HepG2 (cell line): ENCODE results near the gene ARG2. TPM values are rescaled to one million over a fixed set of nuclear protein-coding genes. Genes with fewer than 3 reads are reported as not detected.

Source experiments
- CEBPG ChIP-seq: IDR thresholded peaks from 2 replicates; pipeline ENCODE4 v1.6.1; 2016
- CERS6 ChIP-seq: sonication (generic); formaldehyde crosslinking; IDR thresholded peaks from 2 replicates; pipeline ENCODE4 v1.5.0; 2020; ENCODE audit warnings: missing genetic modification reagents
- EEA1 ChIP-seq: sonication (generic); formaldehyde crosslinking; IDR thresholded peaks from 2 replicates; pipeline ENCODE4 v1.5.1; 2020; ENCODE audit warnings: mild to moderate bottlenecking, missing genetic modification reagents, borderline replicate concordance
- MYNN ChIP-seq: sonication (generic); formaldehyde crosslinking; IDR thresholded peaks from 2 replicates; pipeline ENCODE4 v1.4.0; 2020; ENCODE audit warnings: mild to moderate bottlenecking, low read depth, missing genetic modification reagents
- PHB2 ChIP-seq: fragments of 450-650 bp; IDR thresholded peaks from 2 replicates; pipeline ENCODE4 v1.6.1; 2018; ENCODE audit not compliant: partially characterized antibody
- POLR2AphosphoS2 ChIP-seq: IDR thresholded peaks from 2 replicates; pipeline ENCODE4 v1.6.1; 2011; ENCODE audit warnings: low read depth, low read length, improper control_type of control experiment
- PRDM15 ChIP-seq: sonication (generic); formaldehyde crosslinking; IDR thresholded peaks from 2 replicates; pipeline ENCODE4 v1.4.0; 2020; ENCODE audit warnings: missing genetic modification reagents
- RFXANK ChIP-seq: IDR thresholded peaks from 2 replicates; pipeline ENCODE4 v1.6.1; 2016
- SMAD9 ChIP-seq: sonication (generic); formaldehyde crosslinking; IDR thresholded peaks from 2 replicates; pipeline ENCODE4 v1.5.1; 2020; ENCODE audit warnings: mild to moderate bottlenecking, missing genetic modification reagents
- SNRNP70 ChIP-seq: fragments of 200-400 bp; formaldehyde crosslinking; IDR thresholded peaks from 2 replicates; pipeline ENCODE4 v1.6.1; 2017; ENCODE audit warnings: mild to moderate bottlenecking, low read depth, low read length, moderate library complexity
- SP4 ChIP-seq: sonication (generic); formaldehyde crosslinking; IDR thresholded peaks from 2 replicates; pipeline ENCODE4 v1.8.1; 2023; ENCODE audit warnings: mild to moderate bottlenecking, missing genetic modification reagents
- TCF12 ChIP-seq, 2 experiments: fragments of 450-650 bp in 1 of 2; sonication (generic) in 1 of 2; formaldehyde crosslinking in 1 of 2; IDR thresholded peaks; 2 replicates each; pipeline versions ENCODE4 v1.6.1 to v1.8.0; 2017 to 2022; ENCODE audit warnings: antibody characterized with exemption in 1 of 2, mild to moderate bottlenecking in 1 of 2, missing genetic modification reagents in 1 of 2, moderate library complexity in 1 of 2
- ZFP82 ChIP-seq: sonication (generic); formaldehyde crosslinking; IDR thresholded peaks from 2 replicates; pipeline ENCODE4 v1.5.1; 2020; ENCODE audit warnings: mild to moderate bottlenecking, missing genetic modification reagents, borderline replicate concordance
- ZNF234 ChIP-seq: sonication (generic); formaldehyde crosslinking; conservative IDR thresholded peaks from 2 replicates; pipeline ENCODE4 v1.5.1; 2020; ENCODE audit warnings: mild to moderate bottlenecking, missing genetic modification reagents
- ZNF318 ChIP-seq: sonication (generic); formaldehyde crosslinking; IDR thresholded peaks from 2 replicates; pipeline ENCODE4 v1.4.0; 2020; ENCODE audit warnings: mild to moderate bottlenecking, missing genetic modification reagents
- ZNF335 ChIP-seq: sonication (generic); formaldehyde crosslinking; IDR thresholded peaks from 2 replicates; pipeline ENCODE4 v1.4.0; 2020; ENCODE audit warnings: missing genetic modification reagents
- ZNF350 ChIP-seq: sonication (generic); formaldehyde crosslinking; IDR thresholded peaks from 2 replicates; pipeline ENCODE4 v1.4.0; 2020; ENCODE audit warnings: mild to moderate bottlenecking, low read depth, missing genetic modification reagents, borderline replicate concordance
- ZNF564 ChIP-seq: sonication (generic); formaldehyde crosslinking; IDR thresholded peaks from 2 replicates; pipeline ENCODE4 v1.8.1; 2023; ENCODE audit warnings: mild to moderate bottlenecking, missing genetic modification reagents
- ZNF672 ChIP-seq: sonication (generic); formaldehyde crosslinking; IDR thresholded peaks from 2 replicates; pipeline ENCODE4 v1.8.1; 2022; ENCODE audit warnings: missing genetic modification reagents
- polyA plus RNA-seq, 8 experiments: library from polyadenylated mRNA; depleted of rRNA in 3 of 8; stranded (reverse) in 7 of 8; unstranded in 1 of 8; fragments of >200 nt; fragmentation: Illumina TruSeq in 4 of 8; extraction: Trizol in 4 of 8; gene quantifications; 2 replicates each; pipeline versions ENCODE4 v1.2.1 to v1.2.3, GENCODE V29; 2011 to 2016; ENCODE audit warnings: low read depth in 4 of 8, missing spikeins in 1 of 8, mixed read lengths in 1 of 8; ENCODE audit not compliant: insufficient read depth in 1 of 8
- total RNA-seq, 5 experiments: library from RNA; depleted of rRNA; stranded (reverse); fragments of >200 nt; fragmentation: Illumina TruSeq; extraction: Trizol; gene quantifications; 2 replicates each; pipeline ENCODE4 v1.2.3, GENCODE V29; 2016; ENCODE audit warnings: low read depth in 1 of 5

The ARG2 gene
- total and polyA plus RNA-seq, 2 of the 13 experiments (the other 11 are each of a cell fraction or from before 2014, with no cell fraction given), result 37.5 to 73.6 TPM

GRCh38 chr14:67695394-67695949 is 75.8 kb downstream of the ARG2 start, which contains the start of gene RDH11 (continued):
- TF ChIP-seq ZNF318 (CRISPR knock-in tag), result no peak
- TF ChIP-seq MYNN (CRISPR knock-in tag), result no peak
- TF ChIP-seq SNRNP70, result no peak
- TF ChIP-seq EEA1, result no peak
- TF ChIP-seq SMAD9 (CRISPR knock-in tag), result no peak
- TF ChIP-seq RFXANK (CRISPR knock-in tag), result no peak
- no peak for TF ChIP-seq POLR2AphosphoS2
- peak; percentile 97 for TF ChIP-seq ZNF335 (CRISPR knock-in tag)
- TF ChIP-seq PHB2, result no peak
- TF ChIP-seq ZFP82 (CRISPR knock-in tag), result no peak
- TF ChIP-seq ZNF234, result no peak
- no peak for TF ChIP-seq PRDM15 (CRISPR knock-in tag)
- TF ChIP-seq CERS6 (CRISPR knock-in tag), result no peak
- no peak for TF ChIP-seq ZNF564 (CRISPR knock-in tag)
- no peak for TF ChIP-seq ZNF672 (CRISPR knock-in tag)
- TF ChIP-seq TCF12 (IDR thresholded peaks at IDR 0.05), result no peak
- no peak for TF ChIP-seq TCF12 (CRISPR knock-in tag; IDR thresholded peaks at IDR 0.05)
- TF ChIP-seq ZNF350 (CRISPR knock-in tag), result no peak
- TF ChIP-seq SP4, result peak; percentile 13; the same call in 1 of the 2 replicates
- TF ChIP-seq CEBPG (CRISPR knock-in tag), result peak; percentile 96
